Neuron (in vitro differentiated cells): ENCODE results near the gene RYR1.
"Not testable (repeated sequence)": the region's sequence is repeated elsewhere in the genome, so short reads cannot be mapped to it uniquely, and the experiment has no call there.

Source experiments
- H2AFZ ChIP-seq: one replicate; pipeline ENCODE4 v1.6.1; 2013; ENCODE audit warnings: low read depth, mild to moderate bottlenecking, inconsistent platforms, low read length, moderate library complexity
- H3K27me3 ChIP-seq: one replicate; pipeline ENCODE4 v1.6.1; 2013; ENCODE audit warnings: low read length; ENCODE audit not compliant: insufficient read depth
- H3K36me3 ChIP-seq: one replicate; pipeline ENCODE4 v1.6.1; 2013; ENCODE audit warnings: low read length; ENCODE audit not compliant: insufficient read depth
- H3K4me1 ChIP-seq: one replicate; pipeline ENCODE4 v1.6.1; 2013; ENCODE audit warnings: low read length; ENCODE audit not compliant: insufficient read depth
- H3K4me3 ChIP-seq: 2 replicates; pipeline ENCODE4 v1.5.1; 2013; ENCODE audit warnings: mild to moderate bottlenecking, low read length, moderate library complexity
- H3K9me3 ChIP-seq: one replicate; pipeline ENCODE4 v1.6.1; 2013; ENCODE audit warnings: low read length

Gene RYR1

GRCh38 chr19:38483016-38483630, 49.6 kb downstream of the RYR1 start:
- H3K4me1 ChIP-seq: no peaks in the 10 kb centered on the region
- no peak overlapping the region for H2AFZ ChIP-seq
- H3K9me3 ChIP-seq: peaks cover 3% of the 10 kb centered on the region
- H3K36me3 ChIP-seq: no peaks in the 10 kb centered on the region
- no peak overlapping the region for H3K4me3 ChIP-seq
- H3K27me3 ChIP-seq: no peaks in the 10 kb centered on the region

DNA sequence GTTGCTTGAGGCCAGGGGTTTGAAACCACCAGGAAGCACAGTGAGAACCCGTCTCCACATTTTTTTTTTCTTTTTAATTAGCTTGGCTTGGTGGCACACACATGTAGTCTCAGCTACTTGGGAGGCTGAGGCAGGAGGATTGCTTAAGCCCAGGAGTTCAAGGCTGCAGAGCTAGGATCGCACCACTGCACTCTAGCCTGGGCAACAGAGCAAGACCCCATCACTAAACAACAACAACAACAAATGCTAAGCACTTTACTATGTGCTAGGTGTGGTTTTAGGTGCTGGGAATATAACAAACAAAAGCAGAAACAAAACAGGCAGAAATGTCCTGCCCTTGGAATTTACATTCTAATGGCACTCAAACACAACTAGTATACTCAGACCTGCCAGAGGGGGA, 51.3 kb downstream of the RYR1 start:
- peaks cover 7% of the 10 kb centered on the region for H3K9me3 ChIP-seq
- no peaks in the 10 kb centered on the region for H3K36me3 ChIP-seq
- H3K4me1 ChIP-seq: no peaks in the 10 kb centered on the region
- no peaks in the 10 kb centered on the region for H3K27me3 ChIP-seq
- no peak overlapping the region for H3K4me3 ChIP-seq
- no peak overlapping the region for H2AFZ ChIP-seq

DNA sequence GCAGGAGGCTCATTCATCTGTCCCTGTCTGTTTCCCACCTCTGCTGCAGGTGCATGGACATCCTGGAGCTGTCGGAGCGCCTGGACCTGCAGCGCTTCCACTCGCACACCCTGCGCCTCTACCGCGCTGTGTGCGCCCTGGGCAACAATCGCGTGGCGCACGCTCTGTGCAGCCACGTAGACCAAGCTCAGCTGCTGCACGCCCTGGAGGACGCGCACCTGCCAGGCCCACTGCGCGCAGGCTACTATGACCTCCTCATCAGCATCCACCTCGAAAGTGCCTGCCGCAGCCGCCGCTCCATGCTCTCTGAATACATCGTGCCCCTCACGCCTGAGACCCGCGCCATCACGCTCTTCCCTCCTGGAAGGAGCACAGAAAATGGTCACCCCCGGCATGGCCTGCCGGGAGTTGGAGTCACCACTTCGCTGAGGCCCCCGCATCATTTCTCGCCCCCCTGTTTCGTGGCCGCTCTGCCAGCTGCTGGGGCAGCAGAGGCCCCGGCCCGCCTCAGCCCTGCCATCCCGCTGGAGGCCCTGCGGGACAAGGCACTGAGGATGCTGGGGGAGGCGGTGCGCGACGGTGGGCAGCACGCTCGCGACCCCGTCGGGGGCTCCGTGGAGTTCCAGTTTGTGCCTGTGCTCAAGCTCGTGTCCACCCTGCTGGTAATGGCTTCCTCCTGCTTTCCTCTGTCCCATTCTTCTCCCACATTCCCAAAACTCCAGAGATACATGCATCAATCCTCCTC, 52.2 kb downstream of the RYR1 start:
- Histone ChIP-seq H3K4me3 (no peak overlapping the region), H3K27me3 (no peaks in the 10 kb centered on the region), H3K36me3 (no peaks in the 10 kb centered on the region), H3K4me1 (no peaks in the 10 kb centered on the region), H2AFZ (no peak overlapping the region), H3K9me3 (peaks cover 7% of the 10 kb centered on the region)

DNA sequence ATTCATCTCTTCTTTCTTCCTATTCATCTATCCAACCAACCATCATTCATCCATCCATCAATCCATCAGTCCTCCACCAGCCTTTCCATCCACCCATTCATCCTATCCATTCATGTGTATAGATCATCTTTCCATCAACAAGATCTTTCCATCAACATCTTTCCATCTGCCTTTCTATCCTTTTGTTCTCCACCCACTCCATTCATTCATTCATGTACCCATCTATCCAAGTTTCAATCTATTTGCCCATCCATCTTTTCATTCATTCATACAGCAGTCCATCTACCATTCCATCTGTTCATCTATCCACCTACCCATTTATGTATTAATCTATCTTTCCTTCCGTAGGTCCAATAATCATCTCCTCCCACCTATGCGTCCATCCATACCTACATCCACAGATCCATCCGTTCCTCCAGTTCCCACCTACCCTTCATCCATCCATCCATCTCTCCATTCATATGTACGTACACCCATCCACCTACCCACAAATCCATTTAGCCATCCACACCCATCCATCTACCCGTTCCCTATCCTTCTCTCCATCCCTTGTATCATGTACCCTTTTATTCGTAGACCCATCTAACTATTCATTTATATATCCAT, 53.3 kb downstream of the RYR1 start:
- Histone ChIP-seq H3K27me3 (no peaks in the 10 kb centered on the region), H3K4me3 (no peak overlapping the region), H3K9me3 (peaks cover 7% of the 10 kb centered on the region), H3K36me3 (no peaks in the 10 kb centered on the region), H3K4me1 (no peaks in the 10 kb centered on the region), H2AFZ (no peak overlapping the region)

DNA sequence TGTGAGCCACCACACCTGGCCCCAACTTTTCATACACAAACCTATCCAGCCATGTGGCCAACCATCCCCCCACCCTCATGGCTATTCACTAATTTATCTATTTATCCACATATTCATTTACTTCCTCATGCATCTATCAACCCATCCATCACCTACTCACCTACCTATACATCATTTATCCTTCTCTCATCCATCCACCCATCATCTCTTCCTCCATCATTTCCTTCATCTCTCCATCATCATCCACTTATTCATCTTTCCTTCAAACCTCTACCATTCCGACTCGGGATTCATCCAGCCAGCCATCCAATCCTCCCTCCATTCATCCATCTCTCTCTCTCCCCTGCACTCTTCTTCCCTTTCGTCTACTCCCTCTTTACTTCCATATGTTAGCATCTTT, 54.6 kb downstream of the RYR1 start:
- no peak overlapping the region for H3K4me3 ChIP-seq
- H3K9me3 ChIP-seq: peaks cover 7% of the 10 kb centered on the region
- no peaks in the 10 kb centered on the region for H3K4me1 ChIP-seq
- H2AFZ ChIP-seq: no peak overlapping the region
- no peaks in the 10 kb centered on the region for H3K27me3 ChIP-seq
- H3K36me3 ChIP-seq: no peaks in the 10 kb centered on the region

- Histone ChIP-seq H3K4me3 (no peak overlapping the region), H3K36me3 (no peaks in the 10 kb centered on the region), H3K27me3 (no peaks in the 10 kb centered on the region), H3K9me3 (peaks cover 7% of the 10 kb centered on the region), H3K4me1 (no peaks in the 10 kb centered on the region), H2AFZ (no peak overlapping the region)
Observed at GRCh38 chr19:38488776-38489481, 55.4 kb downstream of the RYR1 start.

- Histone ChIP-seq H3K4me1 (no peaks in the 10 kb centered on the region), H3K4me3 (no peak overlapping the region), H2AFZ (no peak overlapping the region), H3K9me3 (peaks cover 7% of the 10 kb centered on the region), H3K27me3 (no peaks in the 10 kb centered on the region), H3K36me3 (no peaks in the 10 kb centered on the region)
Observed at GRCh38 chr19:38490861-38491260, 57.4 kb downstream of the RYR1 start.

GRCh38 chr19:38492181-38492813, 58.8 kb downstream of the RYR1 start:
- no peak overlapping the region for H3K4me3 ChIP-seq
- peaks cover 4% of the 10 kb centered on the region for H3K9me3 ChIP-seq
- H3K27me3 ChIP-seq: no peaks in the 10 kb centered on the region

DNA sequence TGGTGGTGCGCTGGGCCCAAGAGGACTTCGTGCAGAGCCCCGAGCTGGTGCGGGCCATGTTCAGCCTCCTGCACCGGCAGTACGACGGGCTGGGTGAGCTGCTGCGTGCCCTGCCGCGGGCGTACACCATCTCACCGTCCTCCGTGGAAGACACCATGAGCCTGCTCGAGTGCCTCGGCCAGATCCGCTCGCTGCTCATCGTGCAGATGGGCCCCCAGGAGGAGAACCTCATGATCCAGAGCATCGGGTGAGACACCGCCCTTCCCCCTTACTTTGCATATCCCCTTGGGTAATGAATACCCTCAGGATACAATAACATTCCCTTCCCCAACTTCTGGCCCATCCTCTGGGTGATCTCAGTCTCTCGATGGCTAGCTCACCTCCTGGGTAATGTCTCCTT, 60.9 kb downstream of the RYR1 start:
- no peaks in the 10 kb centered on the region for H3K27me3 ChIP-seq
- no peak overlapping the region for H3K4me3 ChIP-seq
- H3K9me3 ChIP-seq: no peaks in the 10 kb centered on the region
- H3K36me3 ChIP-seq: no peaks in the 10 kb centered on the region
- no peaks in the 10 kb centered on the region for H3K4me1 ChIP-seq
- H2AFZ ChIP-seq: no peak overlapping the region

More at GRCh38 chr19:38492181-38492813, 58.8 kb downstream of the RYR1 start:
- Histone ChIP-seq H3K36me3 (no peaks in the 10 kb centered on the region), H3K4me1 (no peaks in the 10 kb centered on the region), H2AFZ (no peak overlapping the region)

GRCh38 chr19:38495375-38495774, 61.9 kb downstream of the RYR1 start:
- not testable (repeated sequence) for H2AFZ ChIP-seq, H3K4me3 ChIP-seq, H3K4me1 ChIP-seq, H3K36me3 ChIP-seq, H3K9me3 ChIP-seq, H3K27me3 ChIP-seq

- H3K4me3 ChIP-seq: no peak overlapping the region
- no peaks in the 10 kb centered on the region for H3K4me1 ChIP-seq
- H2AFZ ChIP-seq: no peak overlapping the region
- no peaks in the 10 kb centered on the region for H3K27me3 ChIP-seq
- no peaks in the 10 kb centered on the region for H3K9me3 ChIP-seq
- H3K36me3 ChIP-seq: no peaks in the 10 kb centered on the region
Observed at GRCh38 chr19:38496116-38496515, 62.6 kb downstream of the RYR1 start.

- H3K4me3 ChIP-seq: no peak overlapping the region
- no peaks in the 10 kb centered on the region for H3K4me1 ChIP-seq
- no peaks in the 10 kb centered on the region for H3K36me3 ChIP-seq
- no peaks in the 10 kb centered on the region for H3K9me3 ChIP-seq
- no peak overlapping the region for H2AFZ ChIP-seq
- no peaks in the 10 kb centered on the region for H3K27me3 ChIP-seq
Observed at GRCh38 chr19:38496603-38497487, 63.4 kb downstream of the RYR1 start.
